SK-N-SH treated with all-trans-retinoic acid at 6 μM for 48 hours (cell line): Measurements from ENCODE around the gene PPY.

Source experiments
- ATAC-seq: fragments of 200-7000 bp; cut with Tn5 transposase; 3 replicates; pipeline ENCODE4 v1.9.1; 2020; ENCODE audit warnings: mild to moderate bottlenecking, moderate library complexity
- ARNTL ChIP-seq: fragments of 450-650 bp; formaldehyde crosslinking; IDR thresholded peaks from 2 replicates; pipeline ENCODE4 v1.5.0; 2020; ENCODE audit warnings: low read depth, mild to moderate bottlenecking, moderate library complexity, borderline replicate concordance
- BACH2 ChIP-seq: fragments of 250-450 bp; sonication (Bioruptor Pico); IDR thresholded peaks from 2 replicates; pipeline ENCODE4 v1.9.0; 2021; ENCODE audit warnings: mild to moderate bottlenecking, borderline replicate concordance
- CREB5 ChIP-seq: fragments of 250-450 bp; sonication (Bioruptor Pico); IDR thresholded peaks from 2 replicates; pipeline ENCODE4 v1.5.1; 2020; ENCODE audit warnings: low read depth, mild to moderate bottlenecking, moderate library complexity
- CSDC2 ChIP-seq: fragments of 250-450 bp; sonication (Bioruptor Pico); IDR thresholded peaks from 2 replicates; pipeline ENCODE4 v1.5.0; 2020; ENCODE audit warnings: mild to moderate bottlenecking, moderate library complexity
- CSRNP3 ChIP-seq: fragments of 250-450 bp; sonication (Bioruptor Pico); IDR thresholded peaks from 2 replicates; pipeline ENCODE4 v1.5.1; 2021; ENCODE audit warnings: mild to moderate bottlenecking, moderate library complexity
- ESRRG ChIP-seq: fragments of 250-450 bp; sonication (Bioruptor Pico); IDR thresholded peaks from 2 replicates; pipeline ENCODE4 v1.6.1; 2021; ENCODE audit warnings: mild to moderate bottlenecking
- GLIS3 ChIP-seq: fragments of 250-450 bp; sonication (Bioruptor Pico); IDR thresholded peaks from 2 replicates; pipeline ENCODE4 v1.5.0; 2020; ENCODE audit warnings: mild to moderate bottlenecking, moderate library complexity
- ISL1 ChIP-seq: fragments of 250-450 bp; sonication (Bioruptor Pico); IDR thresholded peaks from 2 replicates; pipeline ENCODE4 v2.1.2; 2022; ENCODE audit warnings: mild to moderate bottlenecking, moderate library complexity
- OSR1 ChIP-seq: fragments of 250-450 bp; sonication (Bioruptor Pico); IDR thresholded peaks from 2 replicates; pipeline ENCODE4 v1.8.0; 2022; ENCODE audit warnings: moderate library complexity, mild to moderate bottlenecking, inconsistent platforms
- PATZ1 ChIP-seq: fragments of 250-450 bp; sonication (Bioruptor Pico); IDR thresholded peaks from 2 replicates; pipeline ENCODE4 v1.8.0; 2020; ENCODE audit warnings: mild to moderate bottlenecking, moderate library complexity, borderline replicate concordance
- POU6F1 ChIP-seq: fragments of 250-450 bp; sonication (Bioruptor Pico); IDR thresholded peaks from 2 replicates; pipeline ENCODE4 v1.8.0; 2021; ENCODE audit warnings: low read depth, mild to moderate bottlenecking, moderate library complexity, borderline replicate concordance
- PPARA ChIP-seq: fragments of 250-450 bp; sonication (Bioruptor Pico); IDR thresholded peaks from 2 replicates; pipeline ENCODE4 v1.5.0; 2020; ENCODE audit warnings: mild to moderate bottlenecking, borderline replicate concordance
- RARB ChIP-seq: fragments of 250-450 bp; sonication (Bioruptor Pico); IDR thresholded peaks from 2 replicates; pipeline ENCODE4 v1.8.0; 2021; ENCODE audit warnings: mild to moderate bottlenecking, moderate library complexity
- SNAI2 ChIP-seq: fragments of 250-450 bp; sonication (Bioruptor Pico); IDR thresholded peaks from 2 replicates; pipeline ENCODE4 v1.5.0; 2020; ENCODE audit warnings: mild to moderate bottlenecking, moderate library complexity
- TCF4 ChIP-seq: fragments of 250-450 bp; sonication (Bioruptor Pico); IDR thresholded peaks from 2 replicates; pipeline ENCODE4 v1.8.0; 2021; ENCODE audit warnings: mild to moderate bottlenecking, moderate library complexity, borderline replicate concordance
- TOX ChIP-seq: fragments of 250-450 bp; sonication (Bioruptor Pico); IDR thresholded peaks from 2 replicates; pipeline ENCODE4 v1.8.0; 2021; ENCODE audit warnings: mild to moderate bottlenecking, moderate library complexity, borderline replicate concordance
- TSHZ2 ChIP-seq: fragments of 250-450 bp; sonication (Bioruptor Pico); IDR thresholded peaks from 2 replicates; pipeline ENCODE4 v1.5.0; 2020; ENCODE audit warnings: mild to moderate bottlenecking, moderate library complexity
- ZC3H10 ChIP-seq: fragments of 250-450 bp; sonication (Bioruptor Pico); IDR thresholded peaks from 2 replicates; pipeline ENCODE4 v1.5.1; 2021; ENCODE audit warnings: mild to moderate bottlenecking, moderate library complexity
- ZFP3 ChIP-seq: fragments of 250-450 bp; sonication (Bioruptor Pico); IDR thresholded peaks from 2 replicates; pipeline ENCODE4 v1.5.0; 2020; ENCODE audit warnings: mild to moderate bottlenecking, moderate library complexity
- ZFP30 ChIP-seq: fragments of 450-650 bp; formaldehyde crosslinking; IDR thresholded peaks from 2 replicates; pipeline ENCODE4 v1.5.0; 2022; ENCODE audit warnings: mild to moderate bottlenecking, moderate library complexity
- ZNF565 ChIP-seq: fragments of 450-650 bp; formaldehyde crosslinking; conservative IDR thresholded peaks from 2 replicates; pipeline ENCODE4 v1.5.0; 2020; ENCODE audit warnings: low read depth, mild to moderate bottlenecking, moderate library complexity
- ZNF70 ChIP-seq: fragments of 450-650 bp; formaldehyde crosslinking; IDR thresholded peaks from 2 replicates; pipeline ENCODE4 v1.5.0; 2020; ENCODE audit warnings: mild to moderate bottlenecking, moderate library complexity
- ZNF8 ChIP-seq: fragments of 450-650 bp; formaldehyde crosslinking; IDR thresholded peaks from 2 replicates; pipeline ENCODE4 v1.5.0; 2020; ENCODE audit warnings: mild to moderate bottlenecking, moderate library complexity

PPY gene

GRCh38 chr17:43932923-43933322 is 9.4 kb downstream of the PPY start:
- ATAC-seq, result no peak
- TF ChIP-seq GLIS3 (CRISPR knock-in tag) (no peak), RARB (no peak), ISL1 (CRISPR knock-in tag) (no peak), ZFP3 (CRISPR knock-in tag) (no peak), SNAI2 (CRISPR knock-in tag) (no peak), BACH2 (CRISPR knock-in tag) (no peak), ZC3H10 (CRISPR knock-in tag) (no peak), TSHZ2 (CRISPR knock-in tag) (no peak), ZFP30 (CRISPR knock-in tag) (no peak), PPARA (CRISPR knock-in tag) (no peak), CSRNP3 (CRISPR knock-in tag) (no peak), ZNF8 (CRISPR knock-in tag) (no peak), CSDC2 (CRISPR knock-in tag) (no peak), PATZ1 (no peak), CREB5 (CRISPR knock-in tag) (no peak), ZNF565 (no peak), TCF4 (CRISPR knock-in tag) (no peak), ZNF70 (CRISPR knock-in tag) (no peak), POU6F1 (CRISPR knock-in tag) (no peak), OSR1 (CRISPR knock-in tag) (no peak)

GRCh38 chr17:43932357-43932756 is 9.9 kb downstream of the PPY start:
- no peak for ATAC-seq
- no peak for TF ChIP-seq ZFP3 (CRISPR knock-in tag)
- TF ChIP-seq ESRRG, result no peak
- no peak for TF ChIP-seq ZNF70 (CRISPR knock-in tag)

- no peak for ATAC-seq
- TF ChIP-seq POU6F1 (CRISPR knock-in tag), result no peak
- TF ChIP-seq CSDC2 (CRISPR knock-in tag), result no peak
- TF ChIP-seq ESRRG, result no peak
- TF ChIP-seq OSR1 (CRISPR knock-in tag), result no peak
- no peak for TF ChIP-seq ZFP30 (CRISPR knock-in tag)
- no peak for TF ChIP-seq TOX
- no peak for TF ChIP-seq PPARA (CRISPR knock-in tag)
- no peak for TF ChIP-seq SNAI2 (CRISPR knock-in tag)
- TF ChIP-seq CREB5 (CRISPR knock-in tag), result no peak
- TF ChIP-seq PATZ1, result no peak
- no peak for TF ChIP-seq ARNTL (CRISPR knock-in tag)
These were observed 11.2 kb downstream of the PPY start for GRCh38 chr17:43931062-43931571.
